Measurements from ENCODE around the gene ENPP6. TPM values are rescaled to one million over a fixed set of nuclear protein-coding genes. Genes with fewer than 3 reads are reported as not detected.

Gene ENPP6
- total RNA-seq, 4 donors from 2014 or later = 0.97 TPM; not detected in 3

- no peaks in the 10 kb centered on the region for H3K27me3 ChIP-seq
- no peak overlapping the region for H3K4me3 ChIP-seq
- H3K36me3 ChIP-seq = no peaks in the 10 kb centered on the region
- TF ChIP-seq POLR2A (IDR thresholded peaks at IDR 0.05) = no peak
- TF ChIP-seq, protein P1, sequence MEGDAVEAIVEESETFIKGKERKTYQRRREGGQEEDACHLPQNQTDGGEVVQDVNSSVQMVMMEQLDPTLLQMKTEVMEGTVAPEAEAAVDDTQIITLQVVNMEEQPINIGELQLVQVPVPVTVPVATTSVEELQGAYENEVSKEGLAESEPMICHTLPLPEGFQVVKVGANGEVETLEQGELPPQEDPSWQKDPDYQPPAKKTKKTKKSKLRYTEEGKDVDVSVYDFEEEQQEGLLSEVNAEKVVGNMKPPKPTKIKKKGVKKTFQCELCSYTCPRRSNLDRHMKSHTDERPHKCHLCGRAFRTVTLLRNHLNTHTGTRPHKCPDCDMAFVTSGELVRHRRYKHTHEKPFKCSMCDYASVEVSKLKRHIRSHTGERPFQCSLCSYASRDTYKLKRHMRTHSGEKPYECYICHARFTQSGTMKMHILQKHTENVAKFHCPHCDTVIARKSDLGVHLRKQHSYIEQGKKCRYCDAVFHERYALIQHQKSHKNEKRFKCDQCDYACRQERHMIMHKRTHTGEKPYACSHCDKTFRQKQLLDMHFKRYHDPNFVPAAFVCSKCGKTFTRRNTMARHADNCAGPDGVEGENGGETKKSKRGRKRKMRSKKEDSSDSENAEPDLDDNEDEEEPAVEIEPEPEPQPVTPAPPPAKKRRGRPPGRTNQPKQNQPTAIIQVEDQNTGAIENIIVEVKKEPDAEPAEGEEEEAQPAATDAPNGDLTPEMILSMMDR (IDR thresholded peaks at IDR 0.05) = no peak
- H3K27ac ChIP-seq = no peak overlapping the region
- H3K4me1 ChIP-seq = no peaks in the 10 kb centered on the region
- no peaks in the 10 kb centered on the region for H3K9me3 ChIP-seq
- intact Hi-C loops (cut with DNase I; ENCODE audit: low total_unique reads) = no loop called here
- no peak for DNase-seq
Observed at GRCh38 chr4:184198190-184198589, 19.5 kb downstream of the ENPP6 start.

DNA sequence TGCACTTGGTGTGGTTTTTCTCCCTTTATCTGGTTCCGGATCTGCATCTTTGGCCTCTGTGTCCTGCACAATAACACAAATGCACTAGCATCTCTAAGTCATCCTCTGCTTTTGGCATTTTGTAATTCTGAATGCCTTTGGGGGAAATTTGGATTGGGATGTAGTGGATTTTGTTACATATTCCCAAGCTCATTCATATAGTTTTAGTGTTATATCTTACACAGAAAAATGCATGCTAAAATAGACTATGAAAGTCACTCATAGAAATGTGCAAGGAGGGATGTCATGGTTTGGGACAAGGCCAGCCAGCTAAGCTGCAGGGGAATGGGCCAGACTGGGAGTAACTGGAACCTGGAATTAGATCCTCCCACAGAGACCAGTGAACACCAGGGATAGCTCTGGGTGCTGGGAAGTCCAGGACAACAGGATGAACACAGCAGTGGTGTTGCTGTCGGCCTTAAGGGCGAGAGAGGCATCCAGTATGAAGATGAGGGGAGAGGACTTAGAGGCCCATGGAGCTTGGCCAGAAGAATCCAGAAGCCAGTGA, 20.1 kb downstream of the ENPP6 start:
- no peak for DNase-seq
- no peaks in the 10 kb centered on the region for H3K36me3 ChIP-seq
- no peak overlapping the region for H3K4me3 ChIP-seq
- intact Hi-C loops (cut with DNase I; ENCODE audit: low total_unique reads) = no loop called here
- no peaks in the 10 kb centered on the region for H3K27me3 ChIP-seq
- no peak overlapping the region for H3K27ac ChIP-seq
- TF ChIP-seq, protein P1 (IDR thresholded peaks at IDR 0.05) = no peak
- TF ChIP-seq POLR2A (IDR thresholded peaks at IDR 0.05) = no peak
- H3K9me3 ChIP-seq = no peaks in the 10 kb centered on the region
- no peaks in the 10 kb centered on the region for H3K4me1 ChIP-seq

GRCh38 chr4:184196730-184197385, 20.8 kb downstream of the ENPP6 start:
- H3K9me3 ChIP-seq = no peaks in the 10 kb centered on the region
- no peak overlapping the region for H3K27ac ChIP-seq
- no peaks in the 10 kb centered on the region for H3K27me3 ChIP-seq
- intact Hi-C loops (cut with DNase I; ENCODE audit: low total_unique reads) = no loop called here
- H3K4me3 ChIP-seq = no peak overlapping the region
- no peaks in the 10 kb centered on the region for H3K4me1 ChIP-seq
- no peak for TF ChIP-seq POLR2A (IDR thresholded peaks at IDR 0.05)
- TF ChIP-seq, protein P1 (IDR thresholded peaks at IDR 0.05) = no peak
- no peak for DNase-seq
- H3K36me3 ChIP-seq = no peaks in the 10 kb centered on the region

- no peaks in the 10 kb centered on the region for H3K9me3 ChIP-seq
- no peak overlapping the region for H3K27ac ChIP-seq
- no peak for TF ChIP-seq POLR2A (IDR thresholded peaks at IDR 0.05)
- TF ChIP-seq, protein P1 (IDR thresholded peaks at IDR 0.05) = no peak
- no peaks in the 10 kb centered on the region for H3K4me1 ChIP-seq
- intact Hi-C loops (cut with DNase I; ENCODE audit: low total_unique reads) = no loop called here
- H3K27me3 ChIP-seq = no peaks in the 10 kb centered on the region
- H3K4me3 ChIP-seq = no peak overlapping the region
- no peak for DNase-seq
- H3K36me3 ChIP-seq = no peaks in the 10 kb centered on the region
Observed at GRCh38 chr4:184193556-184194525, 23.8 kb downstream of the ENPP6 start.

- Histone ChIP-seq H3K36me3 (no peaks in the 10 kb centered on the region), H3K4me1 (no peaks in the 10 kb centered on the region), H3K9me3 (no peaks in the 10 kb centered on the region), H3K27ac (no peak overlapping the region), H3K27me3 (no peaks in the 10 kb centered on the region), H3K4me3 (no peak overlapping the region)
- DNase-seq = no peak
- TF ChIP-seq, protein P1 (IDR thresholded peaks at IDR 0.05) = no peak
- TF ChIP-seq POLR2A (IDR thresholded peaks at IDR 0.05) = no peak
- intact Hi-C loops (cut with DNase I; ENCODE audit: low total_unique reads) = no loop called here
Observed at GRCh38 chr4:184192933-184193332, 24.7 kb downstream of the ENPP6 start.

All from uterus (tissue), 4 donors.